Measurements from ENCODE around the gene ATOX1.
"Not testable (repeated sequence)": the region's sequence is repeated elsewhere in the genome, so short reads cannot be mapped to it uniquely, and the experiment has no call there.

ATOX1 gene

GRCh38 chr5:151758430-151759241 is at the start of gene ATOX1:
TSS of gene ATOX1 (minus strand) at chr5:151758631. CDS start at chr5:151758551, 80 bp downstream.
- DNase-seq: peak; percentile 93

GRCh38 chr5:151805414-151806223 is 47.2 kb upstream of the ATOX1 start:
- DNase-seq: no peak

GRCh38 chr5:151800532-151800931 is 42.1 kb upstream of the ATOX1 start:
- no peak for DNase-seq

- DNase-seq: no peak
Observed at GRCh38 chr5:151799407-151799806, 41.0 kb upstream of the ATOX1 start.

- DNase-seq: no peak
Observed at GRCh38 chr5:151798674-151799073, 40.2 kb upstream of the ATOX1 start.

GRCh38 chr5:151795426-151795825 is 37.0 kb upstream of the ATOX1 start:
- DNase-seq: no peak

GRCh38 chr5:151793358-151793757 is 34.9 kb upstream of the ATOX1 start:
- no peak for DNase-seq

- no peak for DNase-seq
Observed at GRCh38 chr5:151787817-151788216, 29.4 kb upstream of the ATOX1 start.

- DNase-seq: no peak
Observed at GRCh38 chr5:151786468-151786867, 28.0 kb upstream of the ATOX1 start.

- DNase-seq: no peak
Observed at GRCh38 chr5:151784141-151784540, 25.7 kb upstream of the ATOX1 start.

- not testable (repeated sequence) for DNase-seq
Observed at GRCh38 chr5:151783664-151784063, 25.2 kb upstream of the ATOX1 start.

GRCh38 chr5:151781201-151781600 is 22.8 kb upstream of the ATOX1 start:
- no peak for DNase-seq

- DNase-seq: no peak
Observed at GRCh38 chr5:151780348-151780747, 21.9 kb upstream of the ATOX1 start.

GRCh38 chr5:151779531-151780125 is 21.2 kb upstream of the ATOX1 start:
- no peak for DNase-seq

- no peak for DNase-seq
Observed at GRCh38 chr5:151775025-151775606, 16.7 kb upstream of the ATOX1 start.

GRCh38 chr5:151773951-151774350 is 15.5 kb upstream of the ATOX1 start:
- no peak for DNase-seq

GRCh38 chr5:151772846-151773561 is 14.6 kb upstream of the ATOX1 start:
- no peak for DNase-seq

GRCh38 chr5:151772029-151772845 is 13.8 kb upstream of the ATOX1 start:
- DNase-seq: no peak

GRCh38 chr5:151771259-151772028 is 13.0 kb upstream of the ATOX1 start, which contains the start of gene G3BP1:
TSS of gene G3BP1 (plus strand) at chr5:151771954. CDS start at chr5:151786621, 14,667 bp downstream.
- peak; percentile 96 for DNase-seq

- DNase-seq: no peak
Observed at GRCh38 chr5:151770383-151771258, 12.2 kb upstream of the ATOX1 start.

All from activated CD4-positive, CD25-positive, alpha-beta regulatory T cell treated with anti-CD3 and anti-CD28 coated beads, Interleukin-2, amount 50 U/mL, for 72 hours (primary cell).